Stimulated activated naive CD8-positive, alpha-beta T cell treated with anti-CD3 and anti-CD28 coated beads, Interleukin-15, Interleukin-2, amounts not matched to agents 100 ng/mL and 50 ng/mL, for 24 hours (primary cell): Measurements from ENCODE around the gene HKDC1.
"Not testable (repeated sequence)": the region's sequence is repeated elsewhere in the genome, so short reads cannot be mapped to it uniquely, and the experiment has no call there.

Experiments
- H3K27ac Mint-ChIP-seq: one replicate; pipeline ENCODE4 v1.8.0; 2021; ENCODE audit warnings: mild to moderate bottlenecking, mixed read lengths
- H3K27me3 Mint-ChIP-seq: one replicate; pipeline ENCODE4 v1.8.0; 2021; ENCODE audit warnings: mixed read lengths
- H3K36me3 Mint-ChIP-seq: one replicate; pipeline ENCODE4 v1.8.0; 2021; ENCODE audit warnings: low read depth, mixed read lengths
- H3K4me1 Mint-ChIP-seq: one replicate; pipeline ENCODE4 v1.8.0; 2021; ENCODE audit warnings: low read depth, mixed read lengths
- H3K4me3 Mint-ChIP-seq: one replicate; pipeline ENCODE4 v1.8.0; 2021; ENCODE audit warnings: mild to moderate bottlenecking, mixed read lengths
- H3K9me3 Mint-ChIP-seq: one replicate; pipeline ENCODE4 v1.8.0; 2021; ENCODE audit warnings: mixed read lengths

The HKDC1 gene, protein sequence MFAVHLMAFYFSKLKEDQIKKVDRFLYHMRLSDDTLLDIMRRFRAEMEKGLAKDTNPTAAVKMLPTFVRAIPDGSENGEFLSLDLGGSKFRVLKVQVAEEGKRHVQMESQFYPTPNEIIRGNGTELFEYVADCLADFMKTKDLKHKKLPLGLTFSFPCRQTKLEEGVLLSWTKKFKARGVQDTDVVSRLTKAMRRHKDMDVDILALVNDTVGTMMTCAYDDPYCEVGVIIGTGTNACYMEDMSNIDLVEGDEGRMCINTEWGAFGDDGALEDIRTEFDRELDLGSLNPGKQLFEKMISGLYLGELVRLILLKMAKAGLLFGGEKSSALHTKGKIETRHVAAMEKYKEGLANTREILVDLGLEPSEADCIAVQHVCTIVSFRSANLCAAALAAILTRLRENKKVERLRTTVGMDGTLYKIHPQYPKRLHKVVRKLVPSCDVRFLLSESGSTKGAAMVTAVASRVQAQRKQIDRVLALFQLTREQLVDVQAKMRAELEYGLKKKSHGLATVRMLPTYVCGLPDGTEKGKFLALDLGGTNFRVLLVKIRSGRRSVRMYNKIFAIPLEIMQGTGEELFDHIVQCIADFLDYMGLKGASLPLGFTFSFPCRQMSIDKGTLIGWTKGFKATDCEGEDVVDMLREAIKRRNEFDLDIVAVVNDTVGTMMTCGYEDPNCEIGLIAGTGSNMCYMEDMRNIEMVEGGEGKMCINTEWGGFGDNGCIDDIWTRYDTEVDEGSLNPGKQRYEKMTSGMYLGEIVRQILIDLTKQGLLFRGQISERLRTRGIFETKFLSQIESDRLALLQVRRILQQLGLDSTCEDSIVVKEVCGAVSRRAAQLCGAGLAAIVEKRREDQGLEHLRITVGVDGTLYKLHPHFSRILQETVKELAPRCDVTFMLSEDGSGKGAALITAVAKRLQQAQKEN

DNA sequence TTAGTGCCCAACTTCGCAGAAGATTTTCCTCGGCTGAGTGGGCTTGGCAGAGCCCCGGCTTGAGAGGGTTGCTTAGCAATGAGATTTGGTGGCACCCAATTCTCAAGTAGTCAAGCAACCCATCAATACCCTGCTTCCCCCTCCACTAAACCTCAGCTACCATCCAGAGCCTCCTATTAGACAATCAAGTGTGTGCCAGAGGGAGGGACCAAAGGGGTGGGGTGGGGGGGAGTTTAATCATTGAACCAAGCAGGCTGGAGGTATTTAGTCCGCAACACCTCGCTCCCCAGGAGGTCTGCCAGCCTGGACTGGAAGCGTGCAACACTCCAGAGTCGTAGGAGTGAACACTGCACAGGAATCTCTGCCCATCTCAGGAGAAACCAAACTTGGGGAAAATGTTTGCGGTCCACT lies at the start of gene HKDC1:
Gene HKDC1, plus strand, starts transcription at position 292 of the 411 bp plus-strand sequence. Its CDS starts 104 bp downstream, at position 396.
- Mint-ChIP-seq H3K4me1 (peaks cover 38% of the 10 kb centered on the region), H3K27ac (no peak within 1 kb of the TSS), H3K4me3 (no peak within 1 kb of the TSS), H3K36me3 (no peaks in the 10 kb centered on the region), H3K9me3 (no peaks in the 10 kb centered on the region), H3K27me3 (no peaks in the 10 kb centered on the region)

DNA sequence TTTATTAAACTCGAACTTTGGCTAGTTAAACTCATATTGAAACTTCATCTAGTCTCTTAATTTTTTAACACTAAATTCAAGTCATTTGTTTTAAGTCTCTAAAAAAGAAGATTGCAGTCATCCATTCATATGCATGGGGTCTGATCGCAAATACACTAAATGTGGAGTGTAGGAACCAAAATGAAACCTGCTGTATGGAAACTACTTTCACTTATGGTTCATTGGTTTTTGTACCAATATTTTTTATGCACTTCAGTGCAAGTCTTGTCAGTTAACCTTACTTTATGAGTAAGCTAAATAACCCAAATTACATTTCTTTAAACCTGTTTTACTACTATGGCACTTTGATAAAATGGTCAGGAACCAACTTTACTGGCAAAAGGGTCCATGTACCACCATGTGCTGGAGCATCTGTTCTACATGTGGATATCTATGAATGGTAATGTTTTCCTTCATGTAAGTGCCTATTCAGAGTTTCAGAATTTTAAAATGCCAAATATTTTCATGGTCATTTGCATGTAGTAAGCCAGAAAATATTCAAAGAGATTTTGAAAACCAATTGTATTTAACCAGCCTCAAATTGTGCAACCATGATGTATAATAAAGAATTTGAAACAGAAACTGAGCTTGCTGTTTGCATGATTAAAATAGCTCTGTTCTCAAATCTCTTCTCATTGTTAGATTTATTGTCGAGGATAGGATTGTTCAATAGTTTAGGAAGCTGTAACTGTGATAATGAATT lies 47.7 kb upstream of the HKDC1 start:
- H3K9me3 Mint-ChIP-seq: no peaks in the 10 kb centered on the region
- H3K4me1 Mint-ChIP-seq: no peaks in the 10 kb centered on the region
- H3K4me3 Mint-ChIP-seq: no peak overlapping the region
- H3K27ac Mint-ChIP-seq: no peak overlapping the region
- H3K36me3 Mint-ChIP-seq: peaks cover 14% of the 10 kb centered on the region
- H3K27me3 Mint-ChIP-seq: no peaks in the 10 kb centered on the region

DNA sequence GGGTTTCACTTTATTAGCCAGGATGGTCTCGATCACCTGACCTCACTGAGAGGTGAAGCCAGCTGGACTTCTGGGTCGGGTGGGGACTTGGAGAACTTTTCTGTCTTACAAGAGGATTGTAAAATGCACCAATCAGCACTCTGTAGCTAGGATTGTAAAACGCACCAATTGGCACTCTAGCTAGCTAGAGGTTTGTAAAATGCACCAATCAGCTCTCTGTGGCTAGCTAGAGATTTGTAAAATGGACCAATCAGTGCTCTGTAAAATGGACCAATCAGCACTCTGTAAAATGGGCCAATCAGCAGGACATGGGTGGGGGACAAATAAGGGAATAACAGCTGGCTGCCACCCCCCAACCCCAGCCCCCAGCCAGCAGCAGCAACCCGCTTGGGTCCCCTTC lies 44.8 kb upstream of the HKDC1 start:
- not testable (repeated sequence) for H3K4me3 Mint-ChIP-seq, H3K9me3 Mint-ChIP-seq, H3K27me3 Mint-ChIP-seq, H3K27ac Mint-ChIP-seq
- Mint-ChIP-seq H3K36me3 (peaks cover 11% of the 10 kb centered on the region), H3K4me1 (peaks cover 15% of the 10 kb centered on the region)

DNA sequence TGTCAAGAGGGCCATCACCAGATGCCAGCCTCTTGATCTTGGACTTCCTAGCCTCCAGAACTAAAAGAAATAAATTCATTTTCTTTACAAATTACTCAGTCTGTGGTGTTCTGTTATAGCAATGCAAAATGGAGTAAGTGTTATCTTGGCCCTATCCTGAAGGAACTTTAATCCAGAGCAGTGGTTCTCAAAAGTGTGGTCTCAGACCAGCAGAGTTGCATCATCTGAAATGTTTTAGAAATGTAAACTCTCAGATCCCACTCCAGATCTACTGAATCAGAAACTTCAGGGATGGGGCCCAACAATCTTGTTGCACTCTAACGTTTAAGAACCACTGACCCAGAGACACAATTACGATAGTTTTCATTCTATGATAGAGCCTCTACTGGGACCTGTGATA lies 43.3 kb upstream of the HKDC1 start:
- H3K4me1 Mint-ChIP-seq: peaks cover 26% of the 10 kb centered on the region
- no peaks in the 10 kb centered on the region for H3K36me3 Mint-ChIP-seq
- no peaks in the 10 kb centered on the region for H3K27me3 Mint-ChIP-seq
- no peaks in the 10 kb centered on the region for H3K9me3 Mint-ChIP-seq
- no peak overlapping the region for H3K4me3 Mint-ChIP-seq
- H3K27ac Mint-ChIP-seq: no peak overlapping the region

DNA sequence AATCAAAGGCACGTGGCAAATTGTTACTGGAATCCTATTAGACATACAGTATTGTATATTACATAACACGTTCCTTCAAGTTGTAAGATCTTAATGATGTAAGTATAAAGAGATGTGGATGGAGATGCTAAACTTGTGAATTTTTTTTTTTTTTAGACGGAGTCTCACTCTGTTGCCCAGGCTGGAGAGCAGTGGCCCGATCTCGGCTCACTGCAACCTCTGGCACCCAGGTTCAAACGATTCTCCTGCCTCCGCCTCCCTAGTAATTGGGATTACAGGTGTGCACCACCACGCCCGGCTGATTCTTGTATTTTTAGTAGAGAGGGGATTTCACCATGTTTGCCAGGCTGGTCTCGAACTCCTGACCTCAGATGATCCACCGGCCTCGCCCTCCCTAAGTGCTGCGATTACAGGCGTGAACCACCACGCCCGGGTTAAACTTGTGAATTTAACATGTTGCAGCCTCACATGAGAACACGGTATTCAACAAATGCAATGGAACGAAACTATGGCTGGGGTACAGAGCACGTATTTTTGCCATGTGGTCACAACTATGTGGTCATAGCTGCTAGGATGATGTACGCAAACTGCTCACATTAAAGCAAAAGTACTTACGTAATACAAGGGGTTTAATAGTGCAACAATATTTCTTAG lies 40.9 kb upstream of the HKDC1 start:
- Mint-ChIP-seq H3K4me3 (peak overlapping the region; percentile 95), H3K4me1 (peaks cover 39% of the 10 kb centered on the region), H3K27me3 (no peaks in the 10 kb centered on the region), H3K27ac (peak overlapping the region; percentile 100), H3K36me3 (peaks cover 9% of the 10 kb centered on the region), H3K9me3 (no peaks in the 10 kb centered on the region)

DNA sequence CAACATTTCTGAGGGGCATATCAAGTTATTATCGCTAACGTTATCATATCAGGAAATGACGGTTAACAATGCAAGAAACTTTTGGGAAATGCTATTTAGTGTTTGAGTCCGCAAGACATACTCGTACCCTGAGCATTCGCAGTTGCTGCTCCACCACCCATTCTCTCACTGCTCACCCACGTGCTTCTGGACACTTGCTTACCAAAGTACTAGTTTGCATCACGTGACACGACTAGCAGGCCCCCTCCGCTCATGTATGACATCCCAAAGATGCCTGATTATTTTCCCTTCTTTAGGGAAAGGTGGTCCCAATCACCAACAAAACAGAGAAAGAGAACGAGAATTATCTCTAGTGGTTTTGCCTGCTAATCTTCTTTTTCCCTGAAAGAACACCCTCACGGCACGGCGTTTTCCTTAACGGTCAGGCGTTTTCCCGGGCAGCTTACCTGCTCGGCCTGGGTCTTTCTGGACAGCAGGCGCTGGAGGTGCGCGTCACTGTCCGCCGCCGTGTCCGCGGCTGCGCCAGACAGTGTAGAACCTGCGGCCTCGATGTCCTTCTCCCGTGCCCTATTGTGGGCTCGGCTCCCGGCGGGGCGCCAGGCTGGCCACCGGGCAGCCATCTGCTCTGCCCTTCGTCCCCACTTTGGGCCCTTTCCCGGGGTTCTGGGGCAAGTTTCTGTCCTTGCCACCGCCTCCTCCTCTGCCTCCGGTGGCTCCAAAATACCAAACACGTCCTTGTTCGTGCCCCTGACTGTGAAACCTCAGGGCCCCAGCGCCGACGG lies 40.2 kb upstream of the HKDC1 start, which contains the start of gene SUPV3L1:
Gene SUPV3L1, plus strand, starts transcription at position 492 of the 782 bp plus-strand sequence. Its CDS starts 58 bp downstream, at position 550.
- Mint-ChIP-seq H3K4me1 (peaks cover 45% of the 10 kb centered on the region), H3K9me3 (no peaks in the 10 kb centered on the region), H3K27me3 (no peaks in the 10 kb centered on the region), H3K27ac (peak within 1 kb of the TSS; percentile 100), H3K36me3 (peaks cover 16% of the 10 kb centered on the region), H3K4me3 (peak within 1 kb of the TSS; percentile 95)

DNA sequence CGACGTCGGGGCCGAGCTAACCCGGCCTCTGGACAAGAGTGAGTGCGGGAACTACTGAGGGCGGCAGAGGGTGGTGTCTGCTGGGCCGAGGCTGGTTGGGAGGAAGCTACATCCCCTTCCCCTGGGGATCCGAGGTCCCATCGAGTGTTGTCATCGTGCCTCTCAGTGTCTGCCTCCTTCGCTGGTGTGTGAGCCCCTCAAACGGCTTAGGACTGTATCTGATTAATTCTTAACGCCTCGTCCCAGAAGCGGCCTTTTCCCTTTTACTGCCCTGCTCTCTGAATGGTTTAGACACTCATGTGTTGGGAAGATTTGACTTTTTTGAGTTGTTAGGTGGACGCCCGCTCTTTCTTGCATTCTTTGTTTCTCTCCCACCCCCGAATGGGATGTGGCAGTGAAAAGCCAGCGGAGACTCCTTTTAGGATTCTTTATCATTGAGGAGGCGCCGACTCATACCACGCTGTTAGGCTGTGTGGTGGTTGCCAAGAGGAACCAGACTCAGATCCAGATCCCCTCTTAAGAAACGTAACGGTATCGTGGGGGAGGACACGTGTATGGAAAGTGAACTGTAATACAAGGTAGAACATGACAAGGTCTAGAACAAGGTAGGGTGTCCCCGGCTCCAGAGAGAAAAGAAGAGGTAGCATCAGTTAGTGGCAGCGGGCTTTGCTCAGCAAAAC lies 39.5 kb upstream of the HKDC1 start:
- peak overlapping the region; percentile 100 for H3K27ac Mint-ChIP-seq
- no peaks in the 10 kb centered on the region for H3K27me3 Mint-ChIP-seq
- H3K4me1 Mint-ChIP-seq: peaks cover 45% of the 10 kb centered on the region
- no peaks in the 10 kb centered on the region for H3K9me3 Mint-ChIP-seq
- H3K36me3 Mint-ChIP-seq: peaks cover 19% of the 10 kb centered on the region
- peak overlapping the region; percentile 95 for H3K4me3 Mint-ChIP-seq

DNA sequence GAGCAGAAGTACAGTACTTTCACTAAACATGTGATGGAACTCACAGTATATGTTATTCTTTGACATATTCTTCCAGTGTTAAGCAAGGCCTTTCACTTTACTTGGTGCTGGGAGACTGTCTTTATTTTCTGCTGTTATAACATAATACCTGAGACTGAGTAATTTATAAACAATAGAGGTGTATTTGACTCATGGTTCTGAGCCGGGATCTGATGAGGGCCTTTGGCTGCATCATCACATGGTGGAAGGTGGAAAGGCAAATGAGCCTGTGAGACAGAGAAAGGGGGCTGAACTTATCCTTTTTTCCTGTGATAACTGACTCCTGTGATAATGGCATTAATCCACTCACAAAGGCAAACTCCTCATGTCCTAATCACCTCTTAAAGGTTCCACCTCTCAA lies 38.7 kb upstream of the HKDC1 start:
- H3K9me3 Mint-ChIP-seq: no peaks in the 10 kb centered on the region
- peaks cover 27% of the 10 kb centered on the region for H3K36me3 Mint-ChIP-seq
- peak overlapping the region; percentile 100 for H3K27ac Mint-ChIP-seq
- H3K4me1 Mint-ChIP-seq: peaks cover 45% of the 10 kb centered on the region
- H3K4me3 Mint-ChIP-seq: peak overlapping the region; percentile 95
- no peaks in the 10 kb centered on the region for H3K27me3 Mint-ChIP-seq

DNA sequence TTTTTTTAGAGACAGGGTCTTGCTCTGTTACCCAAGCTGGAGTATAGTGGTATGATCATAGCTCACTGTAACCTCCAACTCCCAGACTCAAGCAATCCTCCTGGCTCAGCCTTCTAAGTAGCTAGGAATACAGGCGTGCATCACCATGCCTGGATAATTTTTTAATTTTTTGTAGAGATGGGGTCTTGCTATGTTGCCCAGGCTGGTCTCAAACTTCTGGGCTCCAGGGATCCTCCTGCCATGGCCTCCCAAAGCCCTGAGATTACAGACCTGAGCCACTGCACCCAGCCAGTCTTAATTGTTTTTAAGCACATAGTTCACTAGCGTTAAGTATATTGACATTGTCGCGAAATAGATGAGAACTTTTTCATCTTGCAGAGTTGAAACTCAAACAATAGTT lies 38.1 kb upstream of the HKDC1 start:
- no peak overlapping the region for H3K4me3 Mint-ChIP-seq
- H3K36me3 Mint-ChIP-seq: peaks cover 33% of the 10 kb centered on the region
- H3K9me3 Mint-ChIP-seq: no peaks in the 10 kb centered on the region
- peaks cover 45% of the 10 kb centered on the region for H3K4me1 Mint-ChIP-seq
- H3K27ac Mint-ChIP-seq: no peak overlapping the region
- no peaks in the 10 kb centered on the region for H3K27me3 Mint-ChIP-seq

DNA sequence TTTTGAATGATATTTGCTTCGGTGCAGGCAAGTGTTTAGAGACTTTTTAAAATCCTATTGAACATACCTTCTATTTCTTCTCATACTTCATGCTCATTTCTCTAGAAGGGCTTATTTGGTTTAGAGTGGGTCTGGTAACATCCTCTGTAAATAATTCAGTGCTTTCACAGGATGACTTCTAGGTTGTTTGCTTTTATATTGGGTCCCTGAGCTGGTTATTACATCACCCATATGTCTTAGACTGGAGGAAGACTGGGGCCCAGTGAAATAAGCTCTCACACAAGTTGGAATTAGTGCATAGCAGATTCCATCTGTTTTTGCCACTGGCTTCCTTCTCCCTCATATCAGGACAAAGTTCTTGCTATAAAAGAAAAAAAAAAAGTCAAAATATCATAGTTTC lies 33.6 kb upstream of the HKDC1 start:
- peaks cover 22% of the 10 kb centered on the region for H3K4me1 Mint-ChIP-seq
- no peak overlapping the region for H3K4me3 Mint-ChIP-seq
- H3K27ac Mint-ChIP-seq: no peak overlapping the region
- no peaks in the 10 kb centered on the region for H3K9me3 Mint-ChIP-seq
- H3K36me3 Mint-ChIP-seq: peaks cover 61% of the 10 kb centered on the region
- H3K27me3 Mint-ChIP-seq: no peaks in the 10 kb centered on the region

DNA sequence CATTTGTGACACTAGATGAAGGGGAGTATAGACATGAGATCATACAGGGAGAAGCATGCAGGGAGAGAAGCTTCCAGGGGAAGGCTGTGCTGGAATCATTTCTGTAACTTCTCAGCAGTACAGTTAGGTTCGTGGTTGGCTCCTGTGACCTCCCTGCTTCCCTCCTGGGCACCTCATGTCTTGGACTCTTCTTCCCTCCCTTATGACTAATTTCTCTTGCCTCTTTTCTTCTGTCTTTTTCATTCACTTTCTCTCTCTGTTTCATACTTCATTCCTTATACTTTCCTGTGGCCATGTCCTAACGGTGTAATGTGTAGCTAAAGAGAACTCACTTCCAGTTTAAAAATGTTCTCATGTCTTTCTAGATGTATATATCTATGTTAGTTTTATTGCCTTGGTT lies 19.1 kb upstream of the HKDC1 start:
- Mint-ChIP-seq H3K9me3 (no peaks in the 10 kb centered on the region), H3K27ac (peak overlapping the region; percentile 84), H3K4me1 (peaks cover 30% of the 10 kb centered on the region), H3K27me3 (no peaks in the 10 kb centered on the region), H3K4me3 (no peak overlapping the region), H3K36me3 (peaks cover 45% of the 10 kb centered on the region)

DNA sequence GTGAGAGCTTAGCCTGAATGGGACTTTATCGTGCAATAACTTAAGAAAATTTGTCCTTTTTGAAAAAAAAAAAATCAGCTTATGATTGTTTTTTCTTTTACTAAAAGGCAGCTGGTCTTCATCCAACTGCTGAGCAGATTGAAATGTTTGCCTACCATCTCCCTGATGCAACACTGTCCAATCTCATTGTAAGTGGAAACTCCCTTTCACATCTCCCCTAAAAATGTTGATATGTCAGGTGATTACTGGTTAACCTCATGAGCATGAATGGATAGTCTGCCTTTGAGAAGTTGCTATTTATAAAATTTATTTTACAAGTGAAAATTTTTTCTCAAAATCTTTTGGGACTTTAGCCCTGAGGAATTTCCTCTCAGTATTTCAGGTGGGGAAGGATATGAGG lies 17.8 kb upstream of the HKDC1 start:
- H3K27me3 Mint-ChIP-seq: no peaks in the 10 kb centered on the region
- H3K36me3 Mint-ChIP-seq: peaks cover 47% of the 10 kb centered on the region
- H3K4me3 Mint-ChIP-seq: no peak overlapping the region
- no peaks in the 10 kb centered on the region for H3K9me3 Mint-ChIP-seq
- H3K27ac Mint-ChIP-seq: peak overlapping the region; percentile 21
- H3K4me1 Mint-ChIP-seq: peaks cover 35% of the 10 kb centered on the region

DNA sequence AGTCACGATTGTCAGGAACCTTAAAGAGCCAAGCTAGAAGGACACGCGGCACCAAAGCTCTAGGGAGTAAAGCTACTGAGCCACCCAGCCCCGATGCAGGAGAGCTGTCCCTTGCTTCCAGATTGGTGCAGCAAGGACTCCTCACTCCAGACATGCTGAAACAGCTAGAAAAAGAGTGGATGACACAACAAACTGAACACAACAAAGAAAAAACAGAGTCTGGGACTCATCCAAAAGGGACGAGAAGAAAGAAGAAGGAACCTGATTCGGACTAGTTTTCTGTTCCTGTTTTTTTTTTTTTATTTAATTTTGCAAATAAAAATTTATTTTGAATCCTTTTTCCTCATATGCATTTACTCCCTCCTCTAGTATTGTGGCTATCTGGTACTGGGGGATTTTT lies 11.4 kb upstream of the HKDC1 start:
- peaks cover 33% of the 10 kb centered on the region for H3K4me1 Mint-ChIP-seq

More for the DNA sequence above, 11.4 kb upstream of the HKDC1 start:
- Mint-ChIP-seq H3K4me3 (no peak overlapping the region), H3K27me3 (no peaks in the 10 kb centered on the region), H3K9me3 (no peaks in the 10 kb centered on the region), H3K27ac (no peak overlapping the region), H3K36me3 (peaks cover 33% of the 10 kb centered on the region)
